ENCODE measurements around the gene ENPEP.
"Not testable (repeated sequence)": the region's sequence is repeated elsewhere in the genome, so short reads cannot be mapped to it uniquely, and the experiment has no call there.

Gene ENPEP

GRCh38 chr4:110518889-110519490, 43.0 kb downstream of the ENPEP start:
- no peak for DNase-seq (ENCODE audit: low read depth in 2 of 2)

DNA sequence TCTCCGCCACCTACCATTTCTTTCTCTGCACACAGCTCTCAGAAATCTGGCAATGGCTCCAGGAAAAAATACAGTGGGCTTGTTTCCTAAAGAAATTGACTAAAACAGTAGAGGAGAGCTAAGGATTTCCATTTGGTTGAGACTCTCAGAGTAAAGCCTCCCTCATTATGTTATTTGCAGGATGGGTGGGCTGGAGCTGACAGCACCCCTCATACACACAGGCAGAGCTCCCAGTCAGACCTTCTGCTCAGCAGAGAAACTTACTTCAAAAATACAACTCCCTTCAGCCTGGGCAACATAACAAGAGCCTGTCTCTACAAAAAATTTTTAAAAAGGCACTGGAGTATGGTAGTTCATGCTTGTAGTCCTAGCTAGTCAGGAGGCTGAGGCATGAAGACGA, 44.9 kb downstream of the ENPEP start:
- DNase-seq (ENCODE audit: low read depth in 2 of 2): no peak

DNA sequence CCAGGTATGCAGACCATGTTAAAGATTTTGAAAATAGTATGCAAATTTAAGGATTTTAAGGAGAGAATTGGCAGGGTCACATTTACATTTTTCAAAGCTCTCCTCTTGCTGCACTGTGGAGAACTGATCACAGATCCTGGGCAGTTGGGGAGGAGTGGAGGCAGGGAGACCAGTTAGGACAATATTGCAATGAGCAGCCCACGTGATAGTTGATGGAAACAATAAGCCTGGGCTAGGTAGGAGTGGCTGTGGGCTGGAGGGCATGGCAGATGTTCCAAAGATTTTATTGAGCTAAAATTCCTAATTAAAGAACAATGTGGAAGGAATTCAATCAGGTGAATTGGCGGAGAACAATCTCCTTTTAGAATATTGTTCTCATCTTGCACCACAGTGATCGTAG, 50.6 kb downstream of the ENPEP start:
- no peak for DNase-seq (ENCODE audit: low read depth in 2 of 2)

DNA sequence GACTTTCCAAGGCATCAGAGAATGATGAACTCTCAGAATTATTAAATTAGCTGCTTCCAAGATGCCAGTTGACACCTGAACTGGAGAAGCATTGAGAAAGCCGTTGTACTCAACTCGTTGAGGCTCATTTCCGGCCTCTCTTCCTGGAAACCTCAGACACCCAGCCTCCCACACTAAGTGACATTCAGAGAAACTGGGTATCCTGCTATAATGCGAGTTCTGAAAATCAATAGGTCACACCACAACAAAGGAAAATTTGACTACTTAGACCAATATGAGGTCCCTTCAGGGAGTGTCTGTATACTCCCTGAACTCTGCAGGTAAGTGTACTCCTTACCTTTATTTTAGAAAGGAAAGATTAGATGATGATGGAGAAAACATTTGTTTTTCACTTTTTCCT, 51.2 kb downstream of the ENPEP start:
- no peak for DNase-seq (ENCODE audit: low read depth in 2 of 2)

DNA sequence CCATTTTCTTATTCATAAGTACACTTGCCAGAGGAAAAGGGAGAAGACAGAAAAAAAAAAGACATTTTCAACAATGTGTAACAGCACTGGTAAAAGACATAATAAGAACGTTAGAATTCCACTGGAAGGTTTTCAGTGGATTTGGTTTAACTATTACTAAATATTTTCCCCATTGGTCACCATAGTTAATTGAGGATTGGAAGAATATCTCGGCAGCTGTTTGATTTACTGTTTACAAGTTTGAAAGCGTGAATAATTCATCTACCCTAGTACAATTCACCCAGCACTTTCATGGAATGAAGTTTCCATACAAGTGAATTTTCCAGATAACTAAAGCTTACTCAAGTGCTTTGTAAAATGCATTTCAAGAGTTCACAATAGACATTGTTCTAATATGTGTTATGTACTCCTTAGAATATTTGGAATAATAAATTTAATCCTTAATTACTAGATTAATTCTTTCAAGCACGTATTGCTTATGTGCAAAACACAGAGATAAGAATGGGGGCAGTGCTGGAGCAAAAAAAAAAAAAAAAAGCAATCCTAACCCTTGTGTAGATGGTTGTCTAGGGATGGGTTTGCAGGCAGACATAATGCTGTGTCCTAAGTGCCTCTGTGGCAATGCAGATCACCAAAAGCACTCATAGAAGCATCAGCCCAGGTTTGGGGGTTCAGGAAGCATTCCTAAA, 57.1 kb downstream of the ENPEP start:
- DNase-seq (ENCODE audit: low read depth in 2 of 2): no peak

DNA sequence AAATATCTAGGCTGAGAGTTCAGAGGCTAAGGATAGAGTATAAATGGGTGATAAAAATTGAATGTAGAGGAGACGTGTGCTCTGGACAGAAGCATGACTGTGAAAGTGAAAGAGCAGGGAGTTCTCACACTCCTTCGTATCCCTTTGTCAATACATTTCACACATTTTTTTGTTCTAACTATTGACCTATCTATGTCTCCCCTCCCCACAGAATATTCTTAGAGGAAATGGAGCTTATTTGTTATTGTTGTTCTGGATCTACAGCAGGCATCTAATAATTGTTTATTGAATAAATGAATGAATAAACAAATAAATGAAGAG, 57.6 kb downstream of the ENPEP start:
- no peak for DNase-seq (ENCODE audit: low read depth in 2 of 2)

DNA sequence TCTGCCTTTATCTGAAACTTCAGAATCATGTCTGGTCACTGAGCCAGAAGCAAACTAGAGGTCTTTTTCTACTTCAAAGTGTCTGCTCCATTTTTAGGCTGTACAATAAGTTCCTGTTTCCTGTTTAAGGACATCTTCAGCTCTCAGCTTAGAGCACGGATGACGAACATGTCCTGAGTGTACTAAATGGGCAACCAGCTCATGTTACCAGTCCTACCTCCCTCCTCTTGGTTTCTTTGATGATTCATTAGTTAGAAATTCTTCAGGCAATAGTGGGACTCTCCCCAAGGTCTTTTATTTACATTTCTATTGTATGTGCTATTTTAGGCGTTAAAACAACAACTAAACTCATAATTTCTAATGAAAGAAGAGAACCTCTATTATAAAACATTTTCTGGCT, 58.0 kb downstream of the ENPEP start:
- peak; percentile 64 to 69 for DNase-seq (ENCODE audit: low read depth in 2 of 2)

GRCh38 chr4:110540581-110540980, 64.6 kb downstream of the ENPEP start:
- peak in 1 of 2 experiments; percentile 17 for DNase-seq (ENCODE audit: low read depth in 2 of 2)

DNA sequence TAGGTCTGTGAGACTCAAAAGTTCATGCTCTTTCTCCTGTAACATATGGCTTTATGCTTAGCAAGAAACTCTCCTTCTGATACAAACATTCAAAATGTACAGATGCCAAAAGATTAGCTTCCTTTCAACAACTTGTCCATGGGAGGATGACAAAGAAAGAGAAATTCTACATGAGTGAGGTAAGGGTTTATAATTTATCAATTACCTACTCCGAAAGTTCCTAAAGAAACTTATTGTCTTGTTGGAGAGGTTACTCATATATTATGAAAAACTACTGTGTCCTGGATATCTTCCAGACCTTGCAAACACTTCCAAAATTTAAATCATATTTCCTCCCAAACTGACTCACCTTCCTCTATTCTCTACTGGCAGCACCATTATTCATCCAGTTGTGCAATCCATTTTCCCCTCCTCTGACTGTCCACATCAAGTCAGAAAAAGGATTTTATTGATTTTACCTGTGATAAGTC, 65.1 kb downstream of the ENPEP start:
- peak; percentile 80 to 87 for DNase-seq (ENCODE audit: low read depth in 2 of 2)

GRCh38 chr4:110543577-110543976, 67.6 kb downstream of the ENPEP start:
- no peak for DNase-seq (ENCODE audit: low read depth in 2 of 2)

DNA sequence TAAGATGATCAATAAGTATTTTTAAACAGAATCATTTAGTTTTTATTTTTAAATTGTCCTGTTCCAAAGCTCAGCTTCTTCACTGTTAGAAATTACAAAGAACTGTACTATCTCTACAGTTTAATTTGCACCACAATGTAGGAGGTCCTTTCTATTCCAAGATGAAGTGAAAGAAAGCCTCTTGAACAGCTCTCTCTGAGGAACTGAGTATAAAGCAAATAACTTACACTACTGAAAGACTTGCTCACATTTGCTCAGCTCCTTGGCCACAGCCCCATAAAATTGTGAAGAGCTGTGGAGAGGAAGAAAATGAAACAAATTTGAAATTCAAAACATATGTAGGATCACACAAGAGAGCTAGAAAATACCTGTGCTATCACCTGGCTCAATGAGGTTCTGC, 68.6 kb downstream of the ENPEP start:
- no peak for DNase-seq (ENCODE audit: low read depth in 2 of 2)

DNA sequence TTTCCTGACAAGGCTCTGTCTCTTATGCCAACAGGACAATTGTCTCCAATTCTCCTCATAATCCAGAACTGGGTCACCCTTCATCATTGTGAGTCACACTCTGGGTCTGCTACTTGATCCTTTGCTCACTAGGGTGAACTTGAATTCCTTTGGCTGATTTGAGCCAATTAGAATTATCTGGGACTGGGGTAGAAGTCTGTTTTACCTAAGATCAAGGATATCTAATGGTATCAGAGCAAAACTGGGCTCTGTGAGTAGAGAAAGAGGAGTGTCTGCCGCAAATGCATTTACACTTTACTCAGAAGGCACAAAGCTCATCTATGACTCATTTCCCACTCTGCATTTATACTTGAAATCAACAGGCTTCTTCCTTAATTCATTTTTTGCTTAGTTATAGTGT, 74.3 kb downstream of the ENPEP start:
- DNase-seq (ENCODE audit: low read depth in 2 of 2): no peak

GRCh38 chr4:110553197-110553596, 77.2 kb downstream of the ENPEP start:
- no peak for DNase-seq (ENCODE audit: low read depth in 2 of 2)

- DNase-seq (ENCODE audit: low read depth in 2 of 2): no peak
Measured at GRCh38 chr4:110567214-110567613, 91.3 kb downstream of the ENPEP start.

DNA sequence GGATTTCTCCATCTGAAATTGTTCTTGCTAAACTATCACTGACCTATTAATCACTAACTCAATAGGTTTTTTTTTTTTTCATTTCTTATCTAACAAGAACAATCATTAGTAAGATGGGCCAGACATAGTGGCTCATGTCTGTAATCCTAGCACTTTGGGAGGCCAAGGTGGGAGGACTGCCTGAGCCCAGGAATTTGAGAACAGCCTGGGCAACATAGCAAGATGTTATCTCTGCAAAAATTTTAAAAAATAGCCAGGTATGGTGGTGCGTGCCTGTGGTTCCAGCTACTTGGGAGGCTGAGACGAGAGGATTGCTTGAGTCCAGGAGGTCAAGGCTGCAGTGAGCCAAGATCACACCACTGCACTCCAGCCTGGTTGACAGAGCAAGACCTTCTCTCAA, 100.7 kb downstream of the ENPEP start:
- not testable (repeated sequence) for DNase-seq (ENCODE audit: low read depth in 2 of 2)

DNA sequence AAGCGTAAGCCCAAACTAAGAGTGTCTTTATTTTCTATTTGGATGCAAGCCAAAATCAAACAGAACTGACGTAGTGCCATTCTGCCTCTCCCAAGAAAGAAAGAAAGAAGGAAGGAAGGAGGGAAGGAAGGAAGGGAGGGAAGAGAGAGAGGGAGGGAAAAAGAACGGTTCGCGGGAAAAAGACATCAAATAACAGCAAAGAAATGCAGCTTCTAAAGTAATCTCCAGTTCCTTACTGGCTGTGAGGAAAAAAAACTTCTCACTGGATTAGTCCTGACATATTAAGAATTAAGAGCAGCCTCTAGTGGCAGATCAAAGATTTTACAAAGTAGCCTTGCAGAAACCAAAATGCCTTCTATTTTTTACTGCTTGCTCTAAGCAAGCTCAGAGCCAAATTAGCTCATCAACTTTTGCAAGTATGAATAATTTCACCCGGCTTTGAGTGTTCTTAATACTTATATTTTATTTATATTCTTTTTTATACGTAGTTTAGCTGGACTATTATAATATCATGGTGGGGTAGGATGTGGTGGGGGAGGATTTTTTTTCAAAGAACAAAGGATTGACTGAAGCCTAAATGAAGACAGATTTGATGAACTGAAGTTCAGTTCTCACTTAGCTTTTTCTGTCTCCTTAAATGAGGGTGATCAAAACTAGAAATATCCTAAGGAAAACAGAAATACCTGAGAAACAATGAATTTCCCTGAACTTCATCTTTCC, 110.3 kb downstream of the ENPEP start:
- peak; percentile 36 to 40 for DNase-seq (ENCODE audit: low read depth in 2 of 2)

GRCh38 chr4:110587666-110588285, 111.8 kb downstream of the ENPEP start:
- no peak for DNase-seq (ENCODE audit: low read depth in 2 of 2)

DNA sequence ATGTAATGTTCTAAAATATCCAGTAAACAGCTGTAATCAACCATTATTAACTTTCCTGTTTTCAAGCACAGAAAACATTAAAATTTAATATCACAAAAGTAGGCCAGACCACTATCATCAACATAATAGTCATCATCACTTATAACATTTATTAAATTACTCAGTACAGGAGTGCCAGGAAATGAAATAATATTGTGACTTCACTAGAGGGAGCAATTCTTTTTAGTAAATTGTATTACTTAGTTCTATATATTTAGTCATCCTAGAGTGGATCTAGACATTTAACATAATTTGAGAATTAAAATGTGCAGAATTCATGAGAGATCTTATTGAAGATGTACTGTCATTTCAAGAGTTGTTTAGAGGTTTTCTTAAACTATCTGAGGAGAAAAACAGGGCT, 113.3 kb downstream of the ENPEP start:
- DNase-seq (ENCODE audit: low read depth in 2 of 2): no peak

DNA sequence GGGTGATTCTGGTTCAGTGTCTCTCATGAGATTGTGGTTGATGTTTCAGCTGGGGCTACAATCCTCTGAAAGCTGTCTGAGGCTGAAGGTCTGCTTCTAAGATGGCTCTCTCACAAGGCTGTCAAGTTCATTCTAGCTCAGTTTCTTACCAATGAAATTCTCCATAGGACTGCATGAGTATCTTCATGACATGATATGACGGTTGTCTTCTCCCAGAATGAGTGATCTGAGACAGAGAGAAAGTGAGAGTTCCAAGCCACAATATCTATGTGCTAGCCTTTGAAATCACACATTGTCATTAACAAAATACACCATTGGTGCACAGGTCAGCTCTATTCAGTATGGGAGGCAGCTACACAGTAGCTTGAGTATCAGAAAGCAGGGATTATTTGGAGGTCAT, 119.6 kb downstream of the ENPEP start:
- no peak for DNase-seq (ENCODE audit: low read depth in 2 of 2)

DNA sequence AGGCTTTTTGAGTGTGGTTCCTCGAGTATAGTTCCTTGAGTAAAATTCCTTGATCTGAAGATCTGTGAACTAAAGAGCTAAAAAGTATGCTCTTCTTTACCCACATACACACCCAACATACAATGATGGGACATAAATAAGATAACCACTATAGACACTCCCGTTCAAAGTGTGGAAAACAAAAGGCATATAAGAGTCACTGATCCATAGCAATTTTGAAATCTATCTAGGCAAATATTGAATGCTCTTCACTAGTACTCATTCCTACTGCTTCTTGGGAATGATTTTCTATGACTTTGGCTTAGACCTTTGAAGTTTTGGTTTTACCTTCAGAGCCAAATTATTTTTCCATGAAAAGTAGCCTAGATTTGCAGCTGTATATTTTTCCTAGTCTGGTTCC, 120.5 kb downstream of the ENPEP start:
- DNase-seq (ENCODE audit: low read depth in 2 of 2): no peak

GRCh38 chr4:110597582-110597981, 121.6 kb downstream of the ENPEP start:
- DNase-seq (ENCODE audit: low read depth in 2 of 2): no peak

DNA sequence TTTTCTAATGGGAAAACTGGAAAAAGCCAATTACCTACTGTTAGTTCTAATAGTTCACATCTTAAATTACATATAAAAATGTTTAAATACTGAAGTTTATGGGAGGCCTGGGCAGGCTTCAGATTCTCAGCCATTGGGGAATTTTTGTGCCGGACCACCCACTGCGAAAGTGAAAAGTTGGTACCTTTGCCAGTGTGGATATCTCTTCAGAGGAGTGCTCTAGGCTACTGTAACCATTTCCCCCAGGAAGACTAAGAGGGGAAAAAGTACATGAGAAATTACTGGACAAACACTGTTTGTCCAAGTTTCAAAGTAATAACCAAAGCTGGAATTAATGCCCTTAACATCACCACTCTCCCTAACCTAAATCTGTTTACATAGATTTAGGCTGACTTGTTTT, 126.1 kb downstream of the ENPEP start:
- no peak for DNase-seq (ENCODE audit: low read depth in 2 of 2)

DNA sequence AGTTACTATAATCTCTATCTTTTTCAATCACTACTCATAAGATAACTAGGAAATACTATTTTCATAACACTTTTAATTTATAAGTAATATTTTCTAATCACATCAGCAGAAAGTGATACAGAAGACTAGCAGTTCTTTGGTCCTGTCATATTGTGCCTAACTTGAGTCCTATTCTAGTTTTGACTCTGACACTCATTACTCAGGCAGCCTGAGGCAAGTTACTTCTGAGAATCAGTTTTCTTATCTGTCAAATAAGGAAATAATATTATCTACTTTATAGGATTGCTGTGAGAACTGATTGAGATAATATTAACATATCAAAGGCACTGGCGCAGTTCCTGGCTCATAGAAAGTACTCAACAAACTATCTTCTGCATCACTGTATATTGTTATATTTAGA, 129.1 kb downstream of the ENPEP start:
- DNase-seq (ENCODE audit: low read depth in 2 of 2): no peak
